Keratinocyte (primary cell): ENCODE data around the gene GGA1.
A peak's percentile ranks its signal among the peaks of the same experiment; 100 is the strongest.

Experiments
- EZH2 ChIP-seq: IDR thresholded peaks from one replicate; pipeline ENCODE4 v1.6.1; 2012; ENCODE audit warnings: inconsistent platforms, mild to moderate bottlenecking, low read length, moderate library complexity
- TF ChIP-seq, protein P1 (sequence below), 3 experiments: IDR thresholded peaks in 1 of 3; conservative IDR thresholded peaks in 1 of 3; optimal IDR thresholded peaks in 1 of 3; 2 replicates in 2 of 3; 3 replicates in 1 of 3; pipeline versions ENCODE3 to v1.5.1; 2011; ENCODE audit warnings: low read length in 3 of 3, mild to moderate bottlenecking in 3 of 3, moderate library complexity in 2 of 3, control low read depth in 1 of 3, inconsistent platforms in 1 of 3; ENCODE audit not compliant: insufficient read depth in 2 of 3; ENCODE audit errors: extremely low read depth in 1 of 3

DNA sequence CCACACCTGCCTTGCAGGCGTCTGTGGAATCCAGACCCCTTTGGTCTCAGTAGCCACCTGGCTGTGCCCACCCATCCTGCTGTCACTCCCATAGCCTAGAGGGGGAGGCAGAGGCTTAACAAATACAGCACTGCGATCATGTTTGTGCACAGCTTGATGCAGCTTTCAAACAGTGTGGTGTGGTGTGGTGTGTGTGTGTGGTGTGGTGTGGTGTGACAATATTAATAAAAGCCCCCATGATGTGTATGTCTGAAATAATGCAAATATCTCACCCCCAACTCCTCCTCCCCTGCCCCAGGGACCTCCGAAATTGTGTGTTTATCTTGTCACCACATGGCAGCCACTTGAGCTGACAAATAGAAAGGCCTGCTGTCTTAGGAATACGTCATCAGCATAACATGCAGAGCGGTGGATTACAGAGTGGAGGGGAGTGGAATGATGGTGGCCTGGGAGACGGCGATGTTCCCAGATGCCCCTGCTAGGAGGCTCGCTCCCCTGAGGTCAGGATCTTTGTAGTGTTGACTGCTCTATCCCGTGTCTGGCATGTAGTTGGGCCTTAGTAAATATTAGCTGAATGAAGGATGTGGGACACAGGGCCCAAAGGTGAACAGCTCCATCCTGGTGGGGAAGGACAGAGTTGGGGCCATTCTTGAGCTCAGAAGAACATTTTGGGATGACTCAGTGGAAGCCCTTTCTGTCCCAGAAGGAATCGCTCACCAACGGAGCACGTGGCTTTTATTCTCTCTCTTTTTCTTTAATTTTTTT is 52.7 kb downstream of the GGA1 start:
- TF ChIP-seq, protein P1, sequence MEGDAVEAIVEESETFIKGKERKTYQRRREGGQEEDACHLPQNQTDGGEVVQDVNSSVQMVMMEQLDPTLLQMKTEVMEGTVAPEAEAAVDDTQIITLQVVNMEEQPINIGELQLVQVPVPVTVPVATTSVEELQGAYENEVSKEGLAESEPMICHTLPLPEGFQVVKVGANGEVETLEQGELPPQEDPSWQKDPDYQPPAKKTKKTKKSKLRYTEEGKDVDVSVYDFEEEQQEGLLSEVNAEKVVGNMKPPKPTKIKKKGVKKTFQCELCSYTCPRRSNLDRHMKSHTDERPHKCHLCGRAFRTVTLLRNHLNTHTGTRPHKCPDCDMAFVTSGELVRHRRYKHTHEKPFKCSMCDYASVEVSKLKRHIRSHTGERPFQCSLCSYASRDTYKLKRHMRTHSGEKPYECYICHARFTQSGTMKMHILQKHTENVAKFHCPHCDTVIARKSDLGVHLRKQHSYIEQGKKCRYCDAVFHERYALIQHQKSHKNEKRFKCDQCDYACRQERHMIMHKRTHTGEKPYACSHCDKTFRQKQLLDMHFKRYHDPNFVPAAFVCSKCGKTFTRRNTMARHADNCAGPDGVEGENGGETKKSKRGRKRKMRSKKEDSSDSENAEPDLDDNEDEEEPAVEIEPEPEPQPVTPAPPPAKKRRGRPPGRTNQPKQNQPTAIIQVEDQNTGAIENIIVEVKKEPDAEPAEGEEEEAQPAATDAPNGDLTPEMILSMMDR (optimal IDR thresholded peaks at IDR 0.05 in 1 of 3, IDR thresholded peaks at IDR 0.05 in 1 of 3, conservative IDR thresholded peaks at IDR 0.05 in 1 of 3; ENCODE audit: extremely low read depth in 1 of 3, insufficient read depth in 2 of 3, low read length in 3 of 3) = peak in 2 of 3 experiments; percentile 39 to 74
- no peak for TF ChIP-seq EZH2
